Endometrial microvascular endothelial cells (primary cell): Measurements from ENCODE around the gene KIAA1958. TPM values are rescaled to one million over a fixed set of nuclear protein-coding genes. Genes with fewer than 3 reads are reported as not detected.
"Not testable (repeated sequence)": the region's sequence is repeated elsewhere in the genome, so short reads cannot be mapped to it uniquely, and the experiment has no call there.

Experiments used
- in situ Hi-C: cut with HindIII; loops from 2 replicates; pipeline ENCODE4 v1.10.0; 2017; ENCODE audit warnings: low sequenced_read_pairs, low pct_unique_long_range_greater_than_20kb; ENCODE audit errors: inconsistent ontology term
- total RNA-seq: library from RNA; depleted of rRNA; stranded (reverse); fragments of >200 nt; gene quantifications from one replicate; pipeline ENCODE4 v1.2.3, GENCODE V29; 2015; ENCODE audit errors: inconsistent ontology term

KIAA1958 gene
- total RNA-seq, 1 donor from 2014 or later, result 0.46 TPM

GRCh38 chr9:112571624-112572355, 85.2 kb downstream of the KIAA1958 start:
- in situ Hi-C loops, result no loop called here

- in situ Hi-C loops, result no loop called here
These were observed 85.8 kb downstream of the KIAA1958 start for GRCh38 chr9:112572416-112572815.

GRCh38 chr9:112574008-112574407, 87.4 kb downstream of the KIAA1958 start:
- in situ Hi-C loops, result no loop called here

GRCh38 chr9:112575107-112575506, 88.5 kb downstream of the KIAA1958 start:
- in situ Hi-C loops, result no loop called here

- in situ Hi-C loops, result no loop called here
These were observed 95.0 kb downstream of the KIAA1958 start for GRCh38 chr9:112581469-112582176.

- in situ Hi-C loops, result no loop called here
These were observed 96.0 kb downstream of the KIAA1958 start for GRCh38 chr9:112582371-112583262.

- in situ Hi-C loops, result no loop called here
These were observed 100.0 kb downstream of the KIAA1958 start for GRCh38 chr9:112586599-112587155.

- in situ Hi-C loops, result not testable (repeated sequence)
These were observed 105.2 kb downstream of the KIAA1958 start for GRCh38 chr9:112591875-112592274.

GRCh38 chr9:112599732-112600131, 113.1 kb downstream of the KIAA1958 start:
- in situ Hi-C loops, result no loop called here

- in situ Hi-C loops, result no loop called here
These were observed 115.0 kb downstream of the KIAA1958 start for GRCh38 chr9:112601636-112602035.

GRCh38 chr9:112604790-112605189, 118.2 kb downstream of the KIAA1958 start:
- in situ Hi-C loops, result no loop called here

- in situ Hi-C loops, result no loop called here
These were observed 118.9 kb downstream of the KIAA1958 start for GRCh38 chr9:112605518-112605917.

- in situ Hi-C loops, result no loop called here
These were observed 119.5 kb downstream of the KIAA1958 start for GRCh38 chr9:112605963-112606699.

GRCh38 chr9:112608851-112609250, 122.2 kb downstream of the KIAA1958 start:
- in situ Hi-C loops, result no loop called here

- in situ Hi-C loops, result no loop called here
These were observed 129.1 kb downstream of the KIAA1958 start for GRCh38 chr9:112615584-112616266.

GRCh38 chr9:112617371-112617770, 130.7 kb downstream of the KIAA1958 start:
- in situ Hi-C loops, result no loop called here

GRCh38 chr9:112618385-112619009, 131.9 kb downstream of the KIAA1958 start:
- in situ Hi-C loops, result no loop called here

GRCh38 chr9:112620388-112620787, 133.8 kb downstream of the KIAA1958 start:
- in situ Hi-C loops, result no loop called here
